ENCODE measurements around the gene SKI. TPM values are rescaled to one million over a fixed set of nuclear protein-coding genes. Genes with fewer than 3 reads are reported as not detected.

SKI gene
- total RNA-seq, 1 donor = 36.6 TPM

DNA sequence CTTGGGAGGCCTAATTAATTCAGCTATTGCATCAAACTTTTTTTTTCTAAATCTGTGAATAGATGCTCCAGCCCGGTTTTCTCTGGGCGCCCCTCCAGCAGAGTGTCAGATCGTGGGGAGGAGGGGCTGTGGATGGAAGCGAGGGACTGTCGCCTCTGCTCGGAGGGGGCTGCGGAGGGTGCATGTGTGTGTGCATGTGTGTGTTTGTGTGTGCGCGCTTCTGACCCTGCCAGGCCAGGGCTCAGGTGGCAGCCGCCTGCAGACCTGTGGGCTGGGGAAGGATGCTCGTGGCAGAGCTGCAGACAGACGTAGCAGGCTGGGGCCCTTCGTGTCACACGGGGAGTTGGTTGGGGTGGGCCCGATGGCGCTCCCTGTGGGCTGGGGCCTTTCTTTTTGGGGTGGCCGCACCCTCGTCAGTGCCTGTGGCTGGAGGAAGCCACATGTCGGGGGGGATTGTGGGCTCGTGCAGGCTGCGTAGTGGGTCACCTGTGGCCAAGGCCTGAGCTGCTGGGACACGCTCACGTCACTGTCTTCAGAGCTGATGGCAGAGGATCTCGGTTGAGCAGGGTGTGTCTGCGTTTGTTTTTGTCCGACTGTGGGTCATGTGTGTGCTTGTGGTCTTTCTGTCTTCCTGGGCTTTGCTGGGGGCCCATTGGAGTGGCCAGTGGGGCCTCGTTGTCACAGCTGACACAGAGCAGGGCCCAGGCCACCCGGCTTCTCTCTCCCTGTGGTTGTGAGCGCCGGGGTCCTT lies 2.8 kb downstream of the SKI start:
- H3K4me3 ChIP-seq (ENCODE audit: low read depth, low read length) = peak overlapping the region; percentile 88
- TF ChIP-seq CTCF (IDR thresholded peaks at IDR 0.05; ENCODE audit: insufficient read depth, low read length) = no peak
- no peak for DNase-seq (ENCODE audit: low read depth)

DNA sequence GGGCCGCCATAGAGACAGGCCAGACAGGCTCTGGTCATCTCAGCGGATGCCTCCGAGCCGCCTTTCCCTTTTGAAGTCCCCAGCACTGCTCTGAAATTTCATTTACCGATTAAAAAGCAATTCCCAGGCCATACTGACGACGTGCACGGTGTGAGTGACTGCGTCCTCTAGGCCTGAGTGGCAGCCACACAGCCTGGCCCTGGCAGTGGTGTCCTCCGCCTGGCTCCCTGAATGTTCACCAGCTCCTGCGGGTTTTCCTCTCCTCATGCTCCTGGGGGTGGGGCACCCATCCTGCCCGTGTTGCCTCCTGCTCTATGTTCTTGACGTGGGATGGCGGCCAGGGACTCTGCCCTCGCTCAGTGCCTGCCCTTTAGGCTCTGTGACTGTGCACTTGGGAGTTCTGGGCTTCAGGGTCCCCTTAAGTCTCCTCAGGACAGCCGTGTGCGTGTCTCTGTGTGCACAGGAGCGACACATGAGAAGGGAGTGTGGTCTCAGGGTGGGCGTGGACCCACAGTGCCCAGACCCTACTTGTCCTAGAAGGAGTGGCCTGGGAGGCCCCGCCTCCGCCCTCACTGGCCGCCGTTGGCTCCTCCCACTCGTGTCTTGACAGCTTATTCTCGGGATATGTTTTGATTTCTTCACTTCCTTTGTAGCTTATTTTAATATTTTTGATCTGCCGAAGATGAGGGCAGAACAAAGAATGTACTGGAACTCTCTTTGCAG lies 3.6 kb downstream of the SKI start:
- H3K4me3 ChIP-seq (ENCODE audit: low read depth, low read length) = peak overlapping the region; percentile 88
- peak; percentile 87 for DNase-seq (ENCODE audit: low read depth)
- no peak for TF ChIP-seq CTCF (IDR thresholded peaks at IDR 0.05; ENCODE audit: insufficient read depth, low read length)

DNA sequence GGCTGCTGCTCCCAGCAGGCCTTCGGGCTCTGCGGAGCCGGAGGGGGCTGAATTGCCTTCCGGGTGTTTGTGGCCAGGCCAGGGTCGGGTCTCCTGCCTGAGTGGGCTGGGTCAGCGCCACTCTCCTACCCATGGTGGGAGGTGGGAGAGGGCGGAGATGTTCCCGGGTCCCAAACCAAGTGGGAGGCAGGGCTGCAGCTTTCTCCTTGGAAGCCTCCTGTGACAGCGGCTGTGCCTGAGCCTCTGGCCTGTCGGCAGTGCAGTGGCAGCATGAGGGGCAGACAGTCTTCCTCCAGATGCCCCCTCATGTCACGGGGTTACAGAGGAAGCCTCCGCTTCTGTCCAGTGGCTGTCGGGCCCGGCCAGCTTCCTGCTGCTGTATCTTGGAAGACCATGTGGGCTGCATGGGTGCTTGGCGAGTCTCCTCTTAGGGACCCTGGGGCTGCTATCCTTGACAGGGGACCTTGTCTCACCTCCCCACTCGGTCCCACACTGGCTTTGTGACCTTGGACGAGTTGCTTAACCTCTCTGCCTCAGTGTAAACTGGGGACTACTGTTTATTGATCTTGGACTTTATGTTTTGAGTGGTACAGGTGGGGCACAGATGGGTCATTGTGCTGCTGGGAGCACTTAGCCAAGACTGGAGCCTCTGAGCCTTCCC lies 4.3 kb downstream of the SKI start:
- no peak for TF ChIP-seq CTCF (IDR thresholded peaks at IDR 0.05; ENCODE audit: insufficient read depth, low read length)
- no peak for DNase-seq (ENCODE audit: low read depth)
- peak overlapping the region; percentile 88 for H3K4me3 ChIP-seq (ENCODE audit: low read depth, low read length)

DNA sequence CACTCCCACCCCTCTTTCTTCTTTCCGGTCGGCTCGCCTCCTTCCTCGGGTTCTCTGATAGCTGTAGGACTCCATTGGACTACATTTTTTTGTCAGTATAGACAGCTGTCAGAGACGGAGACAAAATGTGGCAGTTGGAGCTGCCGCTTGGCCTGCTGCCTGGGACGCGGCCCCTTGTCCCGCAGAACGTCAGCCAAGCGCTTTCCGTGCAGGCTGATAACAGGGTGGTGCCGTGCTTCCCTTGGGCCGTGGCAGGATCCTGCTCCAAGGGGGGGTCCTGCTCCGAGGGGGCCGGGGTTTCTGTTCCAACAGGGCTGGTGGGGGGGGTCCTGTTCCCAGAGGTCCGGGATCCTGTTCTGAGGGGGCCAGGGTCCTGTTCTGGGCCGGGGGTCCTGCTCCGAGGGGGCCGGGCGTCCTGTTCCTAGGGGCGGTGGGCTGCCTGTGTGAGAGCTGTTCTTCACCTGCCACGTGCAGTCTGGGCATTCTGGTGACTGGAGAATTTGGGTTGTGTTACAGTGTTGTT lies 4.9 kb downstream of the SKI start:
- TF ChIP-seq CTCF (IDR thresholded peaks at IDR 0.05; ENCODE audit: insufficient read depth, low read length) = no peak
- peak overlapping the region; percentile 88 for H3K4me3 ChIP-seq (ENCODE audit: low read depth, low read length)
- DNase-seq (ENCODE audit: low read depth) = no peak

- DNase-seq (ENCODE audit: low read depth) = no peak
- peak overlapping the region; percentile 88 for H3K4me3 ChIP-seq (ENCODE audit: low read depth, low read length)
- no peak for TF ChIP-seq CTCF (IDR thresholded peaks at IDR 0.05; ENCODE audit: insufficient read depth, low read length)
These were observed 5.3 kb downstream of the SKI start for GRCh38 chr1:2233468-2233867.

DNA sequence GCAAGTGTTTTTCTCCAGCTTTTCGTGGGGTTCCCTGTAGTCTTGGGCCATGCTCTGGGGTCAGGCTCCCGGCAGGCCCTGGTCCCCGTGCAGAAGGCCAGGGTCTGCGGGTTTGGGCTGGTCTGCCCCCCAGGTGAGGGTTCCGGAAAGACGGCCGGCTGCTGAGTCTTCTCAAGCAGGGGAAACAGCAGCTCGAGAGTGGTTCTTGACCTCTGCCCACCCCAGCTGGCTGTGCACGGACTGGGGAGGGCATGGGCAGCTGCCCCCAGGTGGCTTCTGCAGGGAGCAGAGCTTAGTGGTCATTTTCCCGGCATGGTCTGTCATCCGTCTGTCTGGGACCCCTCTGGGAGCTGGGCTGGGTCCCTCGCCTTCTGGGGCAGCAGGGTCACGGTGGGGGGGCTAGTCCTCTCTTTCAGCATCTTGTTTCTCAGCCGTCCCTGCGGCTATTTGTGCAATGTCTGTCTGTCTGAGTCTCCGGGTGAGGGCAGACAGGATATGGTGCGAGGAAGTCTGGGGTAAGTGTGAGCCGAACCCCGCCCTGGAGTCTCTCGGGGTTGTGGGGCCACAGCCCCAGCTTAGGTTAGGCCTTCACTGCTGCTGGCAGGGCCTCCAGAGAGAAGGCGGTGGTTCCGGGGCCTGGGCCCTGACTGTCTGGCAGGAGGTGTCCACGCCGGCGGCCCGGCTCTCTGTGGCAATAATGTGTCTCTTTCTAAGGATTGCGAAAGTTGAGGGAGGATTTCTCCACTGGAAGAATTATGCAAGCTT lies 6.1 kb downstream of the SKI start:
- peak; percentile 96 for DNase-seq (ENCODE audit: low read depth)
- no peak for TF ChIP-seq CTCF (IDR thresholded peaks at IDR 0.05; ENCODE audit: insufficient read depth, low read length)
- H3K4me3 ChIP-seq (ENCODE audit: low read depth, low read length) = peak overlapping the region; percentile 88
